GM12878 (cell line): ENCODE results near the gene SKIDA1. TPM values are rescaled to one million over a fixed set of nuclear protein-coding genes. Genes with fewer than 3 reads are reported as not detected.
A peak's percentile ranks its signal among the peaks of the same experiment; 100 is the strongest.

Experiments used
- ATAC-seq: fragments of 200-7000 bp; cut with Tn5 transposase; 3 replicates; pipeline ENCODE4 v1.9.1; 2020; ENCODE audit warnings: mild to moderate bottlenecking, moderate library complexity
- BruUV-seq: library from RNA; stranded (reverse); fragments of 400-500 nt; replicated peaks from 2 replicates; lab custom pipeline; 2021; lab: Mats Ljungman, UMichigan
- CTCF ChIA-PET: fragments of 300-600 bp; sonication (Branson Sonifier 250); formaldehyde crosslinking; extraction: SDS; loops from one replicate; lab custom pipeline; 2021; ENCODE audit warnings: inconsistent platforms; lab: Yijun Ruan, JAX
- POLR2A ChIA-PET: fragments of 350-600 bp; formaldehyde crosslinking; extraction: SDS; loops from one replicate; lab custom pipeline; 2021; ENCODE audit warnings: inconsistent platforms; lab: Charles Lee
- RAD21 ChIA-PET: fragments of 300-600 bp; sonication (Branson Sonifier 250); formaldehyde crosslinking; loops from one replicate; lab custom pipeline; 2023; ENCODE audit warnings: antibody characterized with exemption; ENCODE audit not compliant: unreplicated experiment; lab: Charles Lee
- SMC1A ChIA-PET: fragments of 300-600 bp; sonication (Branson Sonifier 250); formaldehyde crosslinking; loops from one replicate; lab custom pipeline; 2023; ENCODE audit not compliant: unreplicated experiment, uncharacterized antibody; lab: Charles Lee
- DNase-seq: peaks from one replicate; pipeline ENCODE4 v3.0.0-alpha.2; 2011; ENCODE audit warnings: low read depth, low spot score
- FAIRE-seq: peaks from 3 replicates; lab custom pipeline; 2011; peaks lifted over from hg19 to GRCh38; lab: Jason Lieb, UNC
- H2AFZ ChIP-seq: 2 replicates; pipeline ENCODE4 v1.6.0; 2011; ENCODE audit warnings: low read depth, low read length, control low read depth; ENCODE audit not compliant: control insufficient read depth
- H3K27ac ChIP-seq: 2 replicates; pipeline ENCODE4 v1.5.1; 2011; ENCODE audit warnings: control low read depth; ENCODE audit not compliant: control insufficient read depth, insufficient read depth
- H3K27me3 ChIP-seq, 2 experiments: replicated peaks in 1 of 2; 2 replicates each; pipeline versions ENCODE4 v1.6.0 to v1.6.1; 2011; ENCODE audit warnings: low read length in 1 of 2; ENCODE audit not compliant: control insufficient read depth in 2 of 2, insufficient read depth in 2 of 2
- H3K36me3 ChIP-seq, 2 experiments: 2 replicates each; pipeline ENCODE4 v1.5.1; 2011; ENCODE audit warnings: low read length in 1 of 2; ENCODE audit not compliant: control insufficient read depth in 2 of 2, insufficient read depth in 2 of 2
- H3K4me1 ChIP-seq: 2 replicates; pipeline ENCODE4 v1.6.1; 2011; ENCODE audit warnings: mild to moderate bottlenecking, low read length, moderate library complexity, mixed read lengths; ENCODE audit not compliant: control insufficient read depth, insufficient read depth
- H3K4me2 ChIP-seq: 2 replicates; pipeline ENCODE4 v1.6.0; 2011; ENCODE audit warnings: control low read depth; ENCODE audit not compliant: control insufficient read depth, insufficient read depth
- H3K4me3 ChIP-seq: fragments of 200-600 bp; sonication (generic); 2 replicates; pipeline ENCODE4 v1.5.1; 2016
- H3K79me2 ChIP-seq: 2 replicates; pipeline ENCODE4 v1.6.0; 2011; ENCODE audit warnings: low read length; ENCODE audit not compliant: control insufficient read depth, insufficient read depth
- H3K9ac ChIP-seq: 2 replicates; pipeline ENCODE4 v1.8.0; 2011; ENCODE audit warnings: low read length, control low read depth, mixed read lengths; ENCODE audit not compliant: control insufficient read depth, insufficient read depth
- H3K9me3 ChIP-seq: replicated peaks from 3 replicates; pipeline ENCODE4 v1.5.1; 2011; ENCODE audit warnings: mild to moderate bottlenecking, low read length; ENCODE audit not compliant: control insufficient read depth, insufficient read depth
- H4K20me1 ChIP-seq: 2 replicates; pipeline ENCODE4 v1.6.0; 2011; ENCODE audit not compliant: control insufficient read depth, insufficient read depth
- FOXK2 ChIP-seq: fragments of 450-650 bp; IDR thresholded peaks from 2 replicates; pipeline ENCODE4 v1.6.1; 2017; ENCODE audit warnings: mild to moderate bottlenecking, moderate library complexity
- HCFC1 ChIP-seq: fragments of 150-350 bp; IDR thresholded peaks from 2 replicates; pipeline ENCODE4 v1.6.1; 2014; ENCODE audit warnings: low read length
- IRF5 ChIP-seq: fragments of 450-650 bp; IDR thresholded peaks from 2 replicates; pipeline ENCODE4 v1.6.1; 2017; ENCODE audit warnings: borderline replicate concordance
- NBN ChIP-seq: fragments of 450-650 bp; IDR thresholded peaks from 2 replicates; pipeline ENCODE4 v1.6.1; 2016
- ZNF207 ChIP-seq: fragments of 450-650 bp; IDR thresholded peaks from 2 replicates; pipeline ENCODE4 v1.6.1; 2014; ENCODE audit warnings: antibody characterized with exemption, mild to moderate bottlenecking, borderline replicate concordance
- WGBS: methylation state at CpG from one replicate; pipeline ENCODE4 v1.1.6; 2016; ENCODE audit warnings: low lambda C conversion rate; ENCODE audit not compliant: insufficient replicate concordance, insufficient coverage; ENCODE audit errors: missing lambda C conversion rate; 5-methylcytosine and 5-hydroxymethylcytosine counted together
- in situ Hi-C: fragments of 300-500 bp; cut with MboI; formaldehyde crosslinking; loops from 9 replicates; pipeline ENCODE4 v1.14.3; 2018; ENCODE audit warnings: mixed read lengths
- intact Hi-C: fragments of 100-400 bp; cut with micrococcal nuclease; formaldehyde crosslinking; loops from one replicate; pipeline ENCODE4 v1.14.2; 2022; ENCODE audit not compliant: unreplicated experiment
- polyA plus RNA-seq, 11 experiments: library from polyadenylated mRNA; depleted of rRNA in 4 of 11; unstranded in 6 of 11; stranded (reverse) in 5 of 11; fragments of >200 nt; fragmentation: Nextera tagmentation in 4 of 11; fragmentation: Illumina TruSeq in 1 of 11; extraction: Ambion mirVana in 4 of 11; extraction: Trizol in 1 of 11; gene quantifications; 1 replicate in 1 of 11; 2 replicates in 10 of 11; pipeline versions ENCODE4 v1.2.1 to v1.2.3, GENCODE V29; 2011 to 2016; ENCODE audit warnings: inconsistent platforms in 2 of 11, missing spikeins in 2 of 11, low read depth in 1 of 11
- total RNA-seq, 4 experiments: library from RNA; depleted of rRNA in 3 of 4; stranded (reverse); fragments of >200 nt in 3 of 4; fragmentation: Illumina TruSeq in 1 of 4; extraction: Trizol in 1 of 4; gene quantifications; 2 replicates each; pipeline versions ENCODE4 v1.2.1 to v1.2.3, GENCODE V29; 2013 to 2021

The SKIDA1 gene
- total and polyA plus RNA-seq, 10 of the 15 experiments (the other 5 are each of a cell fraction or from before 2014, with no cell fraction given), result 0.05 to 0.90 (median 0.28) TPM

- TF ChIP-seq HCFC1, result peak; percentile 14; the same call in 1 of the 2 replicates
- TF ChIP-seq ZNF207, result peak; percentile 80; the same call in 1 of the 2 replicates
- TF ChIP-seq, all 136 proteins: peak for 45
Measured at GRCh38 chr10:21495752-21496342, 29.6 kb downstream of the SKIDA1 start (continued).

- ATAC-seq, result peak; percentile 4
- Histone ChIP-seq H3K79me2 (no peaks in the 10 kb centered on the region), H3K9ac (peak overlapping the region; percentile 56), H3K27ac (no peak overlapping the region), H2AFZ (peak overlapping the region; percentile 87)
- ChIA-PET POLR2A (interaction anchor here (1.0 to 1.3 kb wide), 2 partner anchors 237 to 453 kb away, joined by 3 read pairs; no protein-coding TSS in a partner anchor), SMC1A (interaction anchor here (0.5 to 3.4 kb wide), 8 partner anchors 23 to 1495 kb away, joined by 3 to 19 read pairs (median 4); partner anchors contain the start of gene SKIDA1), RAD21 (interaction anchor here (0.7 to 5.2 kb wide), 18 partner anchors 17 to 508 kb away, joined by 3 to 22 read pairs (median 4); partner anchors contain the start of gene DNAJC1), CTCF (interaction anchor here (0.6 to 5.6 kb wide), 20 partner anchors 10 to 1495 kb away, joined by 3 to 66 read pairs (median 4); no protein-coding TSS in a partner anchor)
- TF ChIP-seq NBN (0 out of 2 replicates have a peak, but pooled peaks have one; percentile 9), IRF5 (0 out of 2 replicates have a peak, but pooled peaks have one; percentile 20), FOXK2 (no peak)
- TF ChIP-seq, all 136 proteins: peak for 2
- 7% methylated on average over 42 of the region's 42 CpGs for WGBS
- no peaks in the 10 kb centered on the region for H4K20me1 ChIP-seq
- H3K9me3 ChIP-seq, result no peaks in the 10 kb centered on the region
- in situ Hi-C loops, result loop anchor here (5.0 to 25.0 kb wide), 3 partner anchors 208 to 1517 kb away; no protein-coding TSS in a partner anchor
- H3K4me1 ChIP-seq, result peaks cover 17% of the 10 kb centered on the region
- no peak for FAIRE-seq
- intact Hi-C loops, result loop anchor here (1.0 to 10.0 kb wide), 4 partner anchors 217 to 820 kb away; partner anchors contain the start of gene COMMD3
- BruUV-seq, result no TSS peak
- H3K4me2 ChIP-seq, result peak overlapping the region; percentile 100
- peaks cover 3 to 18% of the 10 kb centered on the region in 2 experiments for H3K27me3 ChIP-seq
- no peaks in the 10 kb centered on the region for H3K36me3 ChIP-seq
- no peak for DNase-seq
- peak overlapping the region; percentile 65 for H3K4me3 ChIP-seq
Measured at GRCh38 chr10:21495002-21495751, 30.3 kb downstream of the SKIDA1 start.
